DOHH2 (cell line): ENCODE results near the gene PTPN7.

ENCODE experiments used
- H3F3A ChIP-seq: fragments of 200-600 bp; sonication (generic), shearing (Covaris generic); 2 replicates; pipeline ENCODE4 v1.6.0; 2016; ENCODE audit warnings: antibody characterized with exemption, mild to moderate bottlenecking; ENCODE audit not compliant: control insufficient read depth, insufficient read depth
- H3K27ac ChIP-seq: fragments of 200-600 bp; sonication (generic); 2 replicates; pipeline ENCODE4 v1.5.1; 2014; ENCODE audit warnings: low read depth, mild to moderate bottlenecking, low read length, moderate library complexity
- H3K27me3 ChIP-seq: fragments of 200-600 bp; sonication (generic); 2 replicates; pipeline ENCODE4 v1.6.1; 2014; ENCODE audit warnings: mild to moderate bottlenecking, low read length, mixed read lengths; ENCODE audit not compliant: control insufficient read depth
- H3K36me3 ChIP-seq: fragments of 200-600 bp; sonication (generic); 2 replicates; pipeline ENCODE4 v1.6.1; 2014; ENCODE audit warnings: mild to moderate bottlenecking, low read length, moderate library complexity, mixed read lengths; ENCODE audit not compliant: control insufficient read depth
- H3K4me1 ChIP-seq: fragments of 200-600 bp; sonication (generic); 2 replicates; pipeline ENCODE4 v1.6.1; 2014; ENCODE audit warnings: mild to moderate bottlenecking, low read length, mixed read lengths; ENCODE audit not compliant: control insufficient read depth
- H3K4me2 ChIP-seq: fragments of 200-600 bp; sonication (generic); 2 replicates; pipeline ENCODE4 v1.6.0; 2014; ENCODE audit warnings: mild to moderate bottlenecking, low read length, moderate library complexity
- H3K4me3 ChIP-seq: fragments of 200-600 bp; sonication (generic); 2 replicates; pipeline ENCODE4 v1.5.1; 2014; ENCODE audit warnings: mild to moderate bottlenecking, low read length, mixed read lengths
- H3K79me2 ChIP-seq: fragments of 200-600 bp; sonication (generic); 2 replicates; pipeline ENCODE4 v1.6.1; 2014; ENCODE audit warnings: mild to moderate bottlenecking, low read length, mixed read lengths; ENCODE audit not compliant: control insufficient read depth
- H3K9me2 ChIP-seq: fragments of 200-600 bp; sonication (generic); replicated peaks from 2 replicates; pipeline ENCODE4 v1.6.1; 2014; ENCODE audit warnings: mild to moderate bottlenecking, low read length, mixed read lengths; ENCODE audit not compliant: control insufficient read depth
- H3K9me3 ChIP-seq: fragments of 200-600 bp; sonication (generic); 2 replicates; pipeline ENCODE4 v1.6.1; 2014; ENCODE audit warnings: antibody characterized with exemption, low read length, mixed read lengths; ENCODE audit not compliant: control insufficient read depth, insufficient read depth
- H4K20me1 ChIP-seq: fragments of 200-600 bp; sonication (generic); 2 replicates; pipeline ENCODE4 v1.6.0; 2014; ENCODE audit warnings: low read depth, mild to moderate bottlenecking, antibody characterized with exemption, low read length, moderate library complexity; ENCODE audit not compliant: control insufficient read depth, insufficient read depth
- CTCF ChIP-seq: fragments of 200-600 bp; sonication (generic); IDR thresholded peaks from one replicate; pipeline ENCODE4 v1.5.1; 2014; ENCODE audit warnings: antibody characterized with exemption, mild to moderate bottlenecking, low read depth, low read length; ENCODE audit not compliant: poor library complexity, severe bottlenecking
- EZH2phosphoT487 ChIP-seq: fragments of 200-600 bp; sonication (generic); IDR thresholded peaks from 2 replicates; pipeline ENCODE4 v1.6.1; 2017; ENCODE audit warnings: borderline replicate concordance, mild to moderate bottlenecking, antibody characterized with exemption, low read length, moderate library complexity, mixed read lengths

Gene PTPN7

GRCh38 chr1:202107801-202108731 lies 52.3 kb downstream of the PTPN7 start:
- Histone ChIP-seq H4K20me1 (no peaks in the 10 kb centered on the region), H3K27ac (no peak overlapping the region), H3K4me1 (no peaks in the 10 kb centered on the region), H3F3A (no peaks in the 10 kb centered on the region), H3K4me2 (no peak overlapping the region), H3K79me2 (no peaks in the 10 kb centered on the region), H3K36me3 (no peaks in the 10 kb centered on the region), H3K9me3 (no peaks in the 10 kb centered on the region), H3K4me3 (no peak overlapping the region), H3K27me3 (no peaks in the 10 kb centered on the region), H3K9me2 (no peaks in the 10 kb centered on the region)
- TF ChIP-seq CTCF: no peak
- no peak for TF ChIP-seq EZH2phosphoT487

GRCh38 chr1:202107321-202107761 lies 53.1 kb downstream of the PTPN7 start:
- TF ChIP-seq EZH2phosphoT487 (no peak), CTCF (no peak)
- Histone ChIP-seq H3K79me2 (no peaks in the 10 kb centered on the region), H3K36me3 (no peaks in the 10 kb centered on the region), H3F3A (no peaks in the 10 kb centered on the region), H3K4me1 (no peaks in the 10 kb centered on the region), H3K27ac (no peak overlapping the region), H3K9me3 (no peaks in the 10 kb centered on the region), H3K4me3 (no peak overlapping the region), H3K27me3 (no peaks in the 10 kb centered on the region), H3K4me2 (no peak overlapping the region), H4K20me1 (no peaks in the 10 kb centered on the region), H3K9me2 (no peaks in the 10 kb centered on the region)

GRCh38 chr1:202106340-202107254 lies 53.8 kb downstream of the PTPN7 start:
- H3K79me2 ChIP-seq: no peaks in the 10 kb centered on the region
- H3K9me3 ChIP-seq: no peaks in the 10 kb centered on the region
- no peaks in the 10 kb centered on the region for H4K20me1 ChIP-seq
- H3K4me2 ChIP-seq: no peak overlapping the region
- H3K27me3 ChIP-seq: no peaks in the 10 kb centered on the region
- TF ChIP-seq EZH2phosphoT487 (no peak), CTCF (no peak)
- no peaks in the 10 kb centered on the region for H3F3A ChIP-seq
- no peaks in the 10 kb centered on the region for H3K36me3 ChIP-seq
- H3K9me2 ChIP-seq: no peaks in the 10 kb centered on the region
- H3K4me1 ChIP-seq: no peaks in the 10 kb centered on the region
- no peak overlapping the region for H3K27ac ChIP-seq
- no peak overlapping the region for H3K4me3 ChIP-seq
